H1 (cell line): ENCODE results near the gene FOXS1. TPM values are rescaled to one million over a fixed set of nuclear protein-coding genes. Genes with fewer than 3 reads are reported as not detected.
A peak's percentile ranks its signal among the peaks of the same experiment; 100 is the strongest.

Source experiments
- CTCF ChIA-PET: fragments of 300-600 bp; sonication (Branson Sonifier 250); formaldehyde crosslinking; loops from one replicate; lab custom pipeline; 2021; ENCODE audit not compliant: partially characterized antibody; lab: Charles Lee
- POLR2A ChIA-PET: fragments of 300-600 bp; sonication (Branson Sonifier 250); formaldehyde crosslinking; loops from one replicate; lab custom pipeline; 2021; ENCODE audit warnings: inconsistent platforms; ENCODE audit not compliant: partially characterized antibody; lab: Charles Lee
- DNase-seq, 2 experiments: peaks; one replicate each; pipeline versions ENCODE4 v3.0.0 to v3.0.0-alpha.2; 2010 to 2022; ENCODE audit warnings: low spot score in 2 of 2, low read depth in 1 of 2, mixed read lengths in 1 of 2
- FAIRE-seq: peaks from 2 replicates; lab custom pipeline; 2011; peaks lifted over from hg19 to GRCh38; lab: Jason Lieb, UNC
- H2AFZ ChIP-seq: 2 replicates; pipeline ENCODE4 v1.8.1; 2012; ENCODE audit warnings: low read length, inconsistent platforms
- H2AK5ac ChIP-seq: 2 replicates; pipeline ENCODE4 v1.6.1; 2013; ENCODE audit warnings: low read depth, low read length
- H2BK120ac ChIP-seq: replicated peaks from 2 replicates; pipeline ENCODE3; 2013; ENCODE audit warnings: low read depth, low read length, inconsistent platforms
- H2BK12ac ChIP-seq: 2 replicates; pipeline ENCODE4 v1.6.1; 2013; ENCODE audit warnings: low read depth, low read length
- H2BK15ac ChIP-seq: 2 replicates; pipeline ENCODE4 v1.6.1; 2013; ENCODE audit warnings: low read length
- H2BK20ac ChIP-seq: 2 replicates; pipeline ENCODE4 v1.6.1; 2013; ENCODE audit warnings: low read length
- H2BK5ac ChIP-seq: 2 replicates; pipeline ENCODE4 v1.6.1; 2013; ENCODE audit warnings: low read depth, low read length
- H3K14ac ChIP-seq: 2 replicates; pipeline ENCODE4 v1.6.1; 2013; ENCODE audit warnings: inconsistent platforms; ENCODE audit not compliant: insufficient read length
- H3K18ac ChIP-seq: 2 replicates; pipeline ENCODE4 v1.6.1; 2013; ENCODE audit warnings: low read length; ENCODE audit errors: extremely low read depth
- H3K23ac ChIP-seq: 2 replicates; pipeline ENCODE4 v1.6.1; 2013; ENCODE audit warnings: inconsistent platforms; ENCODE audit not compliant: insufficient read length
- H3K23me2 ChIP-seq: 2 replicates; pipeline ENCODE4 v1.6.1; 2013; ENCODE audit warnings: low read depth, low read length
- H3K27ac ChIP-seq: 2 replicates; pipeline ENCODE4 v1.6.1; 2011; ENCODE audit warnings: low read depth, low read length, inconsistent platforms
- H3K27me3 ChIP-seq, 4 experiments: replicated peaks in 1 of 4; 1 replicate in 1 of 4; 2 replicates in 3 of 4; pipeline versions ENCODE4 v1.6.1 to v1.8.1; 2011 to 2013; ENCODE audit warnings: low read length in 3 of 4, mild to moderate bottlenecking in 3 of 4, inconsistent platforms in 2 of 4, mixed read lengths in 2 of 4, moderate library complexity in 1 of 4; ENCODE audit not compliant: control insufficient read depth in 3 of 4, insufficient read depth in 3 of 4; ENCODE audit errors: extremely low read depth in 1 of 4
- H3K36me3 ChIP-seq, 4 experiments: 2 replicates each; pipeline versions ENCODE4 v1.6.1 to v1.8.1; 2011 to 2013; ENCODE audit warnings: mild to moderate bottlenecking in 4 of 4, low read length in 3 of 4, moderate library complexity in 2 of 4, control low read depth in 1 of 4, inconsistent platforms in 1 of 4; ENCODE audit not compliant: insufficient read depth in 4 of 4, control insufficient read depth in 2 of 4
- H3K4ac ChIP-seq: replicated peaks from 2 replicates; pipeline ENCODE3; 2013; ENCODE audit warnings: low read length, low read depth, mixed read lengths, inconsistent platforms; ENCODE audit not compliant: insufficient read length
- H3K4me1 ChIP-seq, 4 experiments: replicated peaks in 1 of 4; 1 replicate in 1 of 4; 2 replicates in 3 of 4; pipeline versions ENCODE4 v1.6.1 to v1.8.1; 2011 to 2013; ENCODE audit warnings: low read length in 3 of 4, inconsistent platforms in 2 of 4, mixed read lengths in 1 of 4; ENCODE audit not compliant: insufficient read depth in 4 of 4, control insufficient read depth in 3 of 4
- H3K4me2 ChIP-seq, 2 experiments: 2 replicates each; pipeline versions ENCODE4 v1.6.1 to v1.8.1; 2011 to 2013; ENCODE audit warnings: low read depth in 2 of 2, low read length in 2 of 2, control low read depth in 1 of 2, inconsistent platforms in 1 of 2, mild to moderate bottlenecking in 1 of 2; ENCODE audit not compliant: insufficient read depth in 1 of 2
- H3K4me3 ChIP-seq, 4 experiments: fragments of 200-600, 300-600 bp in 1 of 4; sonication (generic), shearing (Covaris generic), sonication (Bioruptor Twin) in 1 of 4; 2 replicates each; pipeline versions ENCODE4 v1.5.1 to v1.8.1; 2011 to 2016; ENCODE audit warnings: low read length in 4 of 4, low read depth in 3 of 4, control low read depth in 2 of 4, inconsistent platforms in 2 of 4, mild to moderate bottlenecking in 2 of 4, mixed read lengths in 1 of 4, moderate library complexity in 1 of 4; ENCODE audit not compliant: insufficient read depth in 2 of 4; ENCODE audit errors: extremely low read depth in 1 of 4
- H3K56ac ChIP-seq: replicated peaks from 2 replicates; pipeline ENCODE3; 2013; ENCODE audit warnings: low read depth, mild to moderate bottlenecking, mixed read lengths, low read length, inconsistent platforms; ENCODE audit not compliant: insufficient read length
- H3K79me1 ChIP-seq: 2 replicates; pipeline ENCODE4 v1.6.1; 2013; ENCODE audit warnings: low read depth, low read length, control low read depth
- H3K79me2 ChIP-seq, 2 experiments: 2 replicates each; pipeline versions ENCODE4 v1.6.1 to v1.8.1; 2012 to 2013; ENCODE audit warnings: low read length in 2 of 2, mild to moderate bottlenecking in 2 of 2, inconsistent platforms in 1 of 2; ENCODE audit not compliant: insufficient read depth in 2 of 2, control insufficient read depth in 1 of 2
- H3K9ac ChIP-seq, 4 experiments: replicated peaks in 1 of 4; 1 replicate in 1 of 4; 2 replicates in 3 of 4; pipeline versions ENCODE4 v1.6.1 to v1.8.1; 2011 to 2013; ENCODE audit warnings: low read depth in 3 of 4, low read length in 3 of 4, control low read depth in 2 of 4, mild to moderate bottlenecking in 2 of 4, moderate library complexity in 2 of 4, inconsistent platforms in 1 of 4; ENCODE audit errors: extremely low read depth in 1 of 4
- H3K9me3 ChIP-seq, 2 experiments: 2 replicates each; pipeline versions ENCODE4 v1.6.1 to v1.8.1; 2012 to 2013; ENCODE audit warnings: mild to moderate bottlenecking in 2 of 2, moderate library complexity in 2 of 2, control low read depth in 1 of 2, inconsistent platforms in 1 of 2, low read depth in 1 of 2, low read length in 1 of 2, mixed read lengths in 1 of 2; ENCODE audit not compliant: insufficient read depth in 2 of 2
- H4K20me1 ChIP-seq, 2 experiments: replicated peaks in 1 of 2; 2 replicates each; pipeline versions ENCODE3 to v1.8.1; 2011 to 2013; ENCODE audit warnings: inconsistent platforms in 2 of 2, low read length in 2 of 2, mild to moderate bottlenecking in 1 of 2; ENCODE audit not compliant: insufficient read depth in 2 of 2, control insufficient read depth in 1 of 2
- H4K5ac ChIP-seq: 2 replicates; pipeline ENCODE4 v1.6.1; 2013; ENCODE audit warnings: low read length, low read depth, mixed read lengths, inconsistent platforms; ENCODE audit not compliant: insufficient read length
- H4K8ac ChIP-seq: 2 replicates; pipeline ENCODE4 v1.8.0; 2013; ENCODE audit warnings: mild to moderate bottlenecking, moderate library complexity, low read length, inconsistent platforms; ENCODE audit not compliant: insufficient read depth; ENCODE audit errors: extremely low read depth
- H4K91ac ChIP-seq: replicated peaks from 2 replicates; pipeline ENCODE3; 2013; ENCODE audit warnings: low read length, mixed read lengths, inconsistent platforms; ENCODE audit not compliant: insufficient read length
- BCL11A ChIP-seq, 2 experiments: IDR thresholded peaks; one replicate each; pipeline ENCODE4 v1.6.1; 2011; ENCODE audit warnings: low read depth in 2 of 2, low read length in 2 of 2, mild to moderate bottlenecking in 2 of 2
- POLR2A ChIP-seq, 2 experiments: IDR thresholded peaks; 1 replicate in 1 of 2; 2 replicates in 1 of 2; pipeline ENCODE4 v1.6.1; 2011; ENCODE audit warnings: low read depth in 2 of 2, low read length in 2 of 2, mild to moderate bottlenecking in 2 of 2; ENCODE audit errors: control extremely low read depth in 1 of 2
- RAD21 ChIP-seq, 2 experiments: IDR thresholded peaks in 1 of 2; conservative IDR thresholded peaks in 1 of 2; 2 replicates each; pipeline ENCODE4 v1.6.1; 2011; ENCODE audit warnings: low read depth in 2 of 2, low read length in 2 of 2, improper control_type of control experiment in 1 of 2, inconsistent platforms in 1 of 2, mild to moderate bottlenecking in 1 of 2, moderate library complexity in 1 of 2
- WGBS, 2 experiments: shearing (Covaris generic) in 1 of 2; methylation state at CpG; one replicate each; pipeline versions ENCODE4 v1.1.6 to v1.1.7; 2013 to 2015; ENCODE audit warnings: low lambda C conversion rate in 2 of 2, mixed read lengths in 2 of 2, inconsistent platforms in 1 of 2, low coverage in 1 of 2, missing lambda C conversion rate in 1 of 2; ENCODE audit not compliant: insufficient replicate concordance in 2 of 2, insufficient coverage in 1 of 2, insufficient read length in 1 of 2; ENCODE audit errors: extremely low coverage in 1 of 2, missing lambda C conversion rate in 1 of 2; 5-methylcytosine and 5-hydroxymethylcytosine counted together
- polyA plus RNA-seq, 7 experiments: library from polyadenylated mRNA; depleted of rRNA in 3 of 7; stranded (reverse) in 5 of 7; unstranded in 2 of 7; fragments of >200 nt in 5 of 7; fragments of 200-250 nt in 2 of 7; gene quantifications; 1 replicate in 5 of 7; 2 replicates in 1 of 7; 4 replicates in 1 of 7; pipeline versions ENCODE4 v1.2.1 to v1.2.3, GENCODE V29; 2011 to 2013; ENCODE audit warnings: missing spikeins in 2 of 7, mixed read lengths in 2 of 7
- total RNA-seq: library from RNA; stranded (reverse); fragmentation: NEBNext Ultra II Directional; extraction: Animal tissue kit (Norgen Biotek cat#: 25700); gene quantifications from 2 replicates; pipeline ENCODE4 v1.2.1, GENCODE V29; 2021

The FOXS1 gene
- total and polyA plus RNA-seq, 2 of the 8 experiments (the other 6 are each of a cell fraction or from before 2014, with no cell fraction given), result 0.45 TPM; not detected in 1

DNA sequence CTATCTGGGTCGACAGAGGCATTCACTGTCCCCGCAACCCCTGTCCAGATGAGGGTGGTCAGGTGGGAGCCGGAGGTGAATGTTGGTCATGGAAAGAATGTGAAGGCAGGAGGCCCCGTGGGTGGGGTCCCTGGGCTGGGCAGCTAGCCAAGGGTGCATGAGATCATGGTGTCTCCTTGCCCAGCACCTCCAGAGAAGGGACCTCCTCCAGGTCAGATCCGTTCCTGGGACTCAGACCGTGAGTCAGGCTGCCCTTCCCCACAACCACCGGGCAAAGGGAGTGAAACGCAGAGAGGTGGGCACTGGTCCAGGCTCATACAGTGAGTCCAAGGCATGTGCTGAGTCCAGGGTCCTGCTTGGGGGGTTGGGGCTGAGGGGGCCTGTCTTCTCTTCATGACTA lies 3.5 kb downstream of the FOXS1 start:
- 92% methylated on average over 8 of the region's 8 CpGs; no CpG with 5 or more reads in 1 of the 2 experiments for WGBS, 2 experiments
- Histone ChIP-seq H3K4me1 (peaks cover 4 to 38% (median 32%) of the 10 kb centered on the region in 4 experiments), H3K9ac (no peak overlapping the region), H2BK20ac (peak overlapping the region; percentile 40), H2BK120ac (peak overlapping the region; percentile 0), H3K36me3 (no peaks in the 10 kb centered on the region), H3K79me2 (no peaks in the 10 kb centered on the region), H2BK12ac (peak overlapping the region; percentile 70; the same call in 1 of the 2 replicates), H3K4me2 (no peak overlapping the region), H3K56ac (no peak overlapping the region), H3K14ac (no peak overlapping the region), H3K18ac (no peak overlapping the region), H4K20me1 (no peaks in the 10 kb centered on the region), H2AK5ac (no peak overlapping the region), H4K91ac (peak overlapping the region; percentile 45), H3K27ac (no peak overlapping the region), H3K4ac (no peak overlapping the region), H2BK15ac (0 out of 2 replicates have a peak overlapping the region, but pooled peaks have one; percentile 25), H3K4me3 (no peak overlapping the region), H3K79me1 (no peaks in the 10 kb centered on the region), H2AFZ (no peak overlapping the region), H4K5ac (no peak overlapping the region), H2BK5ac (no peak overlapping the region), H3K27me3 (no peaks in the 10 kb centered on the region), H3K23ac (no peak overlapping the region), H3K9me3 (no peaks in the 10 kb centered on the region), H4K8ac (no peak overlapping the region), H3K23me2 (peaks cover 4% of the 10 kb centered on the region)
- POLR2A ChIA-PET, result interaction anchor here (0.5 to 1.7 kb wide), 2 partner anchors 14 to 31 kb away, joined by 3 to 4 read pairs; no protein-coding TSS in a partner anchor
- CTCF ChIA-PET, result interaction anchor here (1.0 to 4.0 kb wide), 5 partner anchors 8 to 93 kb away, joined by 3 to 24 read pairs (median 5); no protein-coding TSS in a partner anchor
- FAIRE-seq (no peak), DNase-seq (no peak)
- no peak for TF ChIP-seq RAD21 (IDR thresholded peaks at IDR 0.05 in 1 of 2, conservative IDR thresholded peaks at IDR 0.05 in 1 of 2; ENCODE audit: low read depth in 2 of 2, low read length in 2 of 2)
- no peak for TF ChIP-seq BCL11A (IDR thresholded peaks at IDR 0.05; ENCODE audit: low read depth in 2 of 2, low read length in 2 of 2)
- no peak for TF ChIP-seq POLR2A (IDR thresholded peaks at IDR 0.05; ENCODE audit: control extremely low read depth in 1 of 2, low read depth in 2 of 2, low read length in 2 of 2)
